Omental fat pad (tissue), 4 donors: Measurements from ENCODE around the gene CREB5. TPM values are rescaled to one million over a fixed set of nuclear protein-coding genes. Genes with fewer than 3 reads are reported as not detected.

Source experiments
- ATAC-seq: fragments of 150-250 bp; one replicate; pipeline ENCODE4 v1.9.1; 2016; ENCODE audit warnings: mild to moderate bottlenecking, moderate library complexity; ENCODE audit not compliant: low FRiP score
- DNase-seq: peaks from one replicate; pipeline ENCODE4 v3.0.0-alpha.2; 2019; ENCODE audit warnings: low spot score
- total RNA-seq, 4 donors: library from RNA; depleted of rRNA; stranded (reverse); fragments of >200 nt; gene quantifications; one replicate each; pipeline ENCODE4 v1.1.0, GENCODE V29; 2016
- TF ChIP-seq, protein P1 (sequence below), 3 donors: fragments of 450-650 bp; IDR thresholded peaks; one replicate each; pipeline ENCODE4 v1.5.1; 2016 to 2017; ENCODE audit warnings: antibody characterized with exemption in 3 of 3, mild to moderate bottlenecking in 3 of 3, moderate library complexity in 2 of 3

The CREB5 gene
- total RNA-seq, 4 donors from 2014 or later, result 27.9 to 87.0 (median 42.9) TPM

GRCh38 chr7:28630350-28630749 is 218.0 kb downstream of the CREB5 start:
- DNase-seq (no peak), ATAC-seq (no peak)
- TF ChIP-seq, protein P1, sequence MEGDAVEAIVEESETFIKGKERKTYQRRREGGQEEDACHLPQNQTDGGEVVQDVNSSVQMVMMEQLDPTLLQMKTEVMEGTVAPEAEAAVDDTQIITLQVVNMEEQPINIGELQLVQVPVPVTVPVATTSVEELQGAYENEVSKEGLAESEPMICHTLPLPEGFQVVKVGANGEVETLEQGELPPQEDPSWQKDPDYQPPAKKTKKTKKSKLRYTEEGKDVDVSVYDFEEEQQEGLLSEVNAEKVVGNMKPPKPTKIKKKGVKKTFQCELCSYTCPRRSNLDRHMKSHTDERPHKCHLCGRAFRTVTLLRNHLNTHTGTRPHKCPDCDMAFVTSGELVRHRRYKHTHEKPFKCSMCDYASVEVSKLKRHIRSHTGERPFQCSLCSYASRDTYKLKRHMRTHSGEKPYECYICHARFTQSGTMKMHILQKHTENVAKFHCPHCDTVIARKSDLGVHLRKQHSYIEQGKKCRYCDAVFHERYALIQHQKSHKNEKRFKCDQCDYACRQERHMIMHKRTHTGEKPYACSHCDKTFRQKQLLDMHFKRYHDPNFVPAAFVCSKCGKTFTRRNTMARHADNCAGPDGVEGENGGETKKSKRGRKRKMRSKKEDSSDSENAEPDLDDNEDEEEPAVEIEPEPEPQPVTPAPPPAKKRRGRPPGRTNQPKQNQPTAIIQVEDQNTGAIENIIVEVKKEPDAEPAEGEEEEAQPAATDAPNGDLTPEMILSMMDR (IDR thresholded peaks at IDR 0.05), result no peak

GRCh38 chr7:28631995-28632394 is 219.7 kb downstream of the CREB5 start:
- no peak for ATAC-seq
- DNase-seq, result no peak
- TF ChIP-seq, protein P1 (IDR thresholded peaks at IDR 0.05), result no peak

DNA sequence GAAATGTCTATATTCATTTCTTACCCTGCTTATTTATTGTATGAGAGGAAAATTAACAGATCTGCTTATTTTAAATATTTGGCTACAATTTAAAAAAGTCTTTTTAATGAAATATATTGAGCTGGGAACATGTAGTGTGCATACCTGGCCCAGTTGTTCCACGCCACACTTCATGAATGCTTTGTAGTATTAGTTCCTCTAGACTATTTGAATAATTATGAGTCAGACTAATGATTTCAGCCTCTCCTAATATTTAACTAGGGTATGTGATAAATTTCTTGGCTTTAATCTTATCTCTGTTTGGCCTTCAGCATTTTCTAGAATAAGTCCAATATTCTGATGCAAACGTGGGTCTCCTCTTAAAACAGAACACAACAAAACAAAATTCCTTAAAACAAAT is 226.6 kb downstream of the CREB5 start:
- DNase-seq, result no peak
- ATAC-seq, result no peak
- TF ChIP-seq, protein P1 (IDR thresholded peaks at IDR 0.05), result no peak

DNA sequence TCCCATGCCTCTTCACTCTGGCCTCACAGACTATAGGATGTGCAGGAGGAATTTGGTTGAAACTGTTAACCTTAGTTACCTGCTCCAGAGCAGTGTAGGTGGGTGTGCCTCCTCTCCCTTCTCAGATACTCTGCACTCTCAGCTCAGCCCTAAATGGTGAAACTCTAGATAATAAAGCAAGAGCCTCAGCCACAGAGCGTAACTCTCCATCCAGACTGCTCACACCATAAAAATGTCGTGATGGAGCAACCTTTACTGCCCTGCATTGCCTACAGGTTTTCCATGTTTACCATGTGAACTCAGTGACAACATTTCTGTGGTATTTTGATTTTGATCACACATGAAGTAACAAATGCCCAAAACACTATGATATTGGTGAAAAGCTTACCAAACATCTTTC is 227.7 kb downstream of the CREB5 start:
- TF ChIP-seq, protein P1 (IDR thresholded peaks at IDR 0.05), result no peak
- DNase-seq (no peak), ATAC-seq (no peak)

- DNase-seq (no peak), ATAC-seq (no peak)
- TF ChIP-seq, protein P1 (IDR thresholded peaks at IDR 0.05), result no peak
Observed at GRCh38 chr7:28641752-28642545, 229.6 kb downstream of the CREB5 start.

- ATAC-seq (no peak), DNase-seq (no peak)
- TF ChIP-seq, protein P1 (IDR thresholded peaks at IDR 0.05), result no peak
Observed at GRCh38 chr7:28643188-28643569, 230.9 kb downstream of the CREB5 start.
